Loucy (cell line): ENCODE measurements around the gene RPS6KB2.

Experiments used
- H2AFZ ChIP-seq: fragments of 200-600 bp; sonication (generic); 2 replicates; pipeline ENCODE4 v1.6.0; 2016; ENCODE audit warnings: antibody characterized with exemption, mild to moderate bottlenecking, low read length, moderate library complexity
- H3F3A ChIP-seq: fragments of 200-600 bp; 2 replicates; pipeline ENCODE4 v1.6.0; 2016; ENCODE audit warnings: antibody characterized with exemption, low read depth, mild to moderate bottlenecking
- H3K27me3 ChIP-seq: fragments of 200-600 bp; sonication (generic); 2 replicates; pipeline ENCODE4 v1.6.1; 2014; ENCODE audit warnings: low read length, mild to moderate bottlenecking; ENCODE audit not compliant: insufficient read depth, poor library complexity, severe bottlenecking
- H3K36me3 ChIP-seq: fragments of 200-600 bp; sonication (generic); 2 replicates; pipeline ENCODE4 v1.6.1; 2016; ENCODE audit warnings: low read length; ENCODE audit not compliant: insufficient read depth
- H3K4me1 ChIP-seq: fragments of 200-600 bp; sonication (generic); 2 replicates; pipeline ENCODE4 v1.5.1; 2014; ENCODE audit warnings: low read length, mild to moderate bottlenecking; ENCODE audit not compliant: insufficient read depth, poor library complexity, severe bottlenecking
- H3K4me2 ChIP-seq: fragments of 200-600 bp; sonication (generic); 2 replicates; pipeline ENCODE4 v1.6.0; 2014; ENCODE audit warnings: antibody characterized with exemption, low read length, low read depth, mild to moderate bottlenecking; ENCODE audit not compliant: poor library complexity, severe bottlenecking
- H3K4me3 ChIP-seq: fragments of 200-600 bp; sonication (generic); 2 replicates; pipeline ENCODE4 v1.5.1; 2014; ENCODE audit warnings: low read length, mild to moderate bottlenecking, mixed read lengths; ENCODE audit not compliant: poor library complexity, severe bottlenecking
- H3K79me2 ChIP-seq: fragments of 200-600 bp; sonication (generic); 2 replicates; pipeline ENCODE4 v1.6.1; 2014; ENCODE audit warnings: low read length; ENCODE audit not compliant: insufficient read depth
- H3K9ac ChIP-seq: fragments of 200-600 bp; sonication (generic); 2 replicates; pipeline ENCODE4 v1.6.0; 2014; ENCODE audit warnings: mild to moderate bottlenecking, low read depth, low read length, moderate library complexity; ENCODE audit not compliant: poor library complexity, severe bottlenecking
- H3K9me2 ChIP-seq: fragments of 200-600 bp; sonication (generic); replicated peaks from 2 replicates; pipeline ENCODE4 v1.6.1; 2016; ENCODE audit warnings: low read depth, low read length, mixed read lengths
- H3K9me3 ChIP-seq: fragments of 200-600 bp; sonication (generic); 2 replicates; pipeline ENCODE4 v1.6.1; 2014; ENCODE audit warnings: mild to moderate bottlenecking, antibody characterized with exemption, low read length, low read depth; ENCODE audit not compliant: insufficient read depth
- H4K20me1 ChIP-seq: fragments of 200-600 bp; sonication (generic); 2 replicates; pipeline ENCODE4 v1.6.0; 2014; ENCODE audit warnings: antibody characterized with exemption, low read length, mild to moderate bottlenecking; ENCODE audit not compliant: insufficient read depth, poor library complexity, severe bottlenecking
- CTCF ChIP-seq: fragments of 200-600 bp; sonication (generic); conservative IDR thresholded peaks from 2 replicates; pipeline ENCODE4 v1.5.1; 2014; ENCODE audit warnings: mild to moderate bottlenecking, antibody characterized with exemption, low read length
- EZH2phosphoT487 ChIP-seq: fragments of 200-600 bp; IDR thresholded peaks from 2 replicates; pipeline ENCODE4 v1.6.1; 2018; ENCODE audit warnings: antibody characterized with exemption, mild to moderate bottlenecking, moderate library complexity, borderline replicate concordance

Gene RPS6KB2

GRCh38 chr11:67406420-67406968, 21.8 kb upstream of the RPS6KB2 start:
- H3K4me2 ChIP-seq, result peak overlapping the region; percentile 98
- H2AFZ ChIP-seq, result no peak overlapping the region
- no peaks in the 10 kb centered on the region for H3K27me3 ChIP-seq
- H4K20me1 ChIP-seq, result peaks cover 7% of the 10 kb centered on the region
- H3K9me3 ChIP-seq, result no peaks in the 10 kb centered on the region
- H3F3A ChIP-seq, result peaks cover 32% of the 10 kb centered on the region
- H3K4me3 ChIP-seq, result peak overlapping the region; percentile 89
- H3K36me3 ChIP-seq, result no peaks in the 10 kb centered on the region
- no peak for TF ChIP-seq EZH2phosphoT487
- TF ChIP-seq CTCF, result no peak
- peak overlapping the region; percentile 99 for H3K9ac ChIP-seq
- H3K9me2 ChIP-seq, result no peaks in the 10 kb centered on the region
- peaks cover 72% of the 10 kb centered on the region for H3K79me2 ChIP-seq
- peaks cover 81% of the 10 kb centered on the region for H3K4me1 ChIP-seq

- H3K4me1 ChIP-seq, result peaks cover 79% of the 10 kb centered on the region
- no peak overlapping the region for H2AFZ ChIP-seq
- peak overlapping the region; percentile 98 for H3K4me2 ChIP-seq
- H3F3A ChIP-seq, result peaks cover 30% of the 10 kb centered on the region
- TF ChIP-seq CTCF, result no peak
- no peak for TF ChIP-seq EZH2phosphoT487
- H3K27me3 ChIP-seq, result no peaks in the 10 kb centered on the region
- H3K9me3 ChIP-seq, result no peaks in the 10 kb centered on the region
- no peaks in the 10 kb centered on the region for H3K9me2 ChIP-seq
- H3K79me2 ChIP-seq, result peaks cover 72% of the 10 kb centered on the region
- H3K4me3 ChIP-seq, result peak overlapping the region; percentile 89
- peaks cover 7% of the 10 kb centered on the region for H4K20me1 ChIP-seq
- H3K9ac ChIP-seq, result peak overlapping the region; percentile 99
- no peaks in the 10 kb centered on the region for H3K36me3 ChIP-seq
Observed at GRCh38 chr11:67406969-67407687, 21.2 kb upstream of the RPS6KB2 start.

- Histone ChIP-seq H3K4me3 (peak overlapping the region; percentile 89), H3K9me2 (no peaks in the 10 kb centered on the region), H3K4me2 (peak overlapping the region; percentile 98)
Observed at GRCh38 chr11:67407688-67408163, 20.6 kb upstream of the RPS6KB2 start.

More at GRCh38 chr11:67407688-67408163, 20.6 kb upstream of the RPS6KB2 start:
- H3K27me3 ChIP-seq, result no peaks in the 10 kb centered on the region
- H3K9ac ChIP-seq, result peak overlapping the region; percentile 99
- peaks cover 68% of the 10 kb centered on the region for H3K79me2 ChIP-seq
- peaks cover 7% of the 10 kb centered on the region for H4K20me1 ChIP-seq
- TF ChIP-seq EZH2phosphoT487, result no peak
- TF ChIP-seq CTCF, result no peak
- peaks cover 26% of the 10 kb centered on the region for H3F3A ChIP-seq
- no peak overlapping the region for H2AFZ ChIP-seq
- H3K9me3 ChIP-seq, result no peaks in the 10 kb centered on the region
- H3K4me1 ChIP-seq, result peaks cover 77% of the 10 kb centered on the region
- H3K36me3 ChIP-seq, result no peaks in the 10 kb centered on the region
